HG02970 (cell line): Measurements from ENCODE around the gene ASCL5.
"Not testable (repeated sequence)": the region's sequence is repeated elsewhere in the genome, so short reads cannot be mapped to it uniquely, and the experiment has no call there.

Experiments used
- ATAC-seq: cut with Tn5 transposase; IDR thresholded peaks from one replicate; pipeline ENCODE4 v1.9.1; 2021; ENCODE audit warnings: mild to moderate bottlenecking, moderate library complexity, moderate number of reproducible peaks; ENCODE audit not compliant: unreplicated experiment, low FRiP score

Gene ASCL5, protein sequence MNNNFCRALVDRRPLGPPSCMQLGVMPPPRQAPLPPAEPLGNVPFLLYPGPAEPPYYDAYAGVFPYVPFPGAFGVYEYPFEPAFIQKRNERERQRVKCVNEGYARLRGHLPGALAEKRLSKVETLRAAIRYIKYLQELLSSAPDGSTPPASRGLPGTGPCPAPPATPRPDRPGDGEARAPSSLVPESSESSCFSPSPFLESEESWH

GRCh38 chr1:201126832-201127754 is at the start of gene ASCL5:
Gene ASCL5, minus strand, starts transcription at chr1:201127184. Its CDS starts 11,812 bp downstream, at chr1:201115372.
- ATAC-seq: no peak

GRCh38 chr1:201175820-201176500 is 49.0 kb upstream of the ASCL5 start:
- ATAC-seq: no peak

DNA sequence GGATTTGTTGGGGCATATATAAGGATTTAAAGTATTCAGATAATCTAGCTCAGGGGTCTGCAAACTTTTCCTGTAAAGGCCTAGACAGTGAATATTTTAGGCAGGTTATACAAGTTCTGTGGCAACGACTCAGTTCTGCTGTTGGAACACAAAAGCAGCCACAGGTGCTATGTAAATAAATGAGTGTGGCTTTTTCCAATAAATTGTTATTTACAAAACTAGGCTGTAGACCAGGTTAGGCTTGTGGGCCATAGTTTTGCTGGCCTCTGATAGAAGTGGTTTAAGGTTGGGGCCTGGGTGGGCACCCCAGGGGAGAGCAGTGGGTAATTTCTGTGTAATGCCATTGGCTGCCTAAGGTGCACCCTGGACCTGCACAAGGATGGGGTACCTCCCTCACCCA is 46.8 kb upstream of the ASCL5 start:
- ATAC-seq: no peak

DNA sequence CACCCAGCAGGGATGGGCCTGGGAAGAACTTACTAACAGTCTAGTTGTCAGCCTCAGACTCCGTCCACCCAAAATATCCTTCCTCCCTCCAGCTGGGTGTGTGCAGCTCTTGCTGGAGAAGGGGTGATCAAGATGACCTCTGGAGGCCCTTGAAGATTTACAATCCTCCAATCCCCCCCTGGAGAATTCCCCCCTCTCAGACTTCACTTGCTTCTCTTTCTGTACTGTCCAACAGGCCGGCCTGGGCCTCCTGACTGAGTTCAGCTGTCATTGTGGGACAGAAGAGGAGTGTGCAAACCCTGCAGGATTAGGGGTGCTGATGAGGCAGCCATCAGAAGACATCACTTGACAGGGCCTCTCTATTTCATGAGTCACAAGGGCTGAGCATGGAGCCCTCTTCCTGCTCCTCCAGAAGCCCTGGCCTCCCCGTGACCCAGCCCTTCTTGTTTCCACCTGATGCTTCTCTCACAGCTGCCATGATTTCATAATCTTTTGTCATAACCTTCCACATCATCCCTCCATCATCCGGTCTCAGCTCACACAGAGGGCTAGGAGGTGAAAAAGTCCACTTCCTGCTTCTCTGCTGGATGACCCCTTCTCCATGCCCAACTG is 46.1 kb upstream of the ASCL5 start:
- ATAC-seq: no peak

GRCh38 chr1:201172326-201172725 is 45.3 kb upstream of the ASCL5 start:
- no peak for ATAC-seq

DNA sequence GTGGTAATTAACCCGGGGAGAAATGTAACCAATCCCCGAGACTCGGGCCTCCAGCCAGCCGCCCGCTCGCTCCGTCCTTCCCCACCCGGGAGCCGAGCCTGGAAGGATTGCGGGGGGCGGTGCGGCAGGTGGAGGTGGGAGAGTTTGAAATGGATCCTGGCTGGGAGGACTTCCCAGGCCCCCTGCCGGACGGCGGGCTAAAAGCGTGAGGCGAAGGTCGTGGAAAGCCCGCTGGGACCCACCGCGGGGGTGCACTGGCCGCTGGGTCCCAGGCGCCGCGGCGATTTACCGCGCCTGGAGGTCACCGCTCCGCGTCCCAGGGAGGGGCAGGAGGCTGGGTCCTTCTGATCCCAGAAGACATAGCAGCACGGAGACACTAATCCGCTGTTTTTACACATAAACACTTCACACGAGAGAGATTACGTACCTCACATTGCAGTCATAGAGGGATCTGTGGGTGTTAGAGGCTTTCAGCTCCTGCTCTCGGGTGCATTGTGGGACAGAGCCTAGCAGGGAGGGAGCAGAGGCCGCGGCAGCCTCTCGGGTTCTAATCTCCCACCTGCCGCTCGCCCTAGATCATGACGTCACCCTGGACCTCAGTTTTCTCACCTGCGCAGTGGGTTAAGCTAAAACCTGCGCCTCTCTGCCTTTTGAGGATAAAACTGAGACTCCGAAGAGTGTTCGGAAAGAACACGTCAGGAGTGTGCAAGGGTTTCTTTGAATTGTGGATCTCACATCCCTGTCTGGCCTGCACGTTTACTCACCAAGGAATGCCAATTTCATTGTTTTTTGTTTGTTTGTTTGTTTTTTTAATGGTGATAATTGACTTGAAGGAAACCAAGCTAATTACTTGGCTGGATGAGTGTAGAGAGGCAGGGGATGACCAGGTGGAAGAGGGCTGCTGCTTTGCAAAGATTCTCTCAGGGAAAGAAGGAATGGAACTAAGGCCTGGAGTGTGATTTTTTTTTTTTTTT is 44.4 kb upstream of the ASCL5 start:
- ATAC-seq: peak; percentile 11

GRCh38 chr1:201170533-201171062 is 43.6 kb upstream of the ASCL5 start:
- peak; percentile 88 for ATAC-seq

DNA sequence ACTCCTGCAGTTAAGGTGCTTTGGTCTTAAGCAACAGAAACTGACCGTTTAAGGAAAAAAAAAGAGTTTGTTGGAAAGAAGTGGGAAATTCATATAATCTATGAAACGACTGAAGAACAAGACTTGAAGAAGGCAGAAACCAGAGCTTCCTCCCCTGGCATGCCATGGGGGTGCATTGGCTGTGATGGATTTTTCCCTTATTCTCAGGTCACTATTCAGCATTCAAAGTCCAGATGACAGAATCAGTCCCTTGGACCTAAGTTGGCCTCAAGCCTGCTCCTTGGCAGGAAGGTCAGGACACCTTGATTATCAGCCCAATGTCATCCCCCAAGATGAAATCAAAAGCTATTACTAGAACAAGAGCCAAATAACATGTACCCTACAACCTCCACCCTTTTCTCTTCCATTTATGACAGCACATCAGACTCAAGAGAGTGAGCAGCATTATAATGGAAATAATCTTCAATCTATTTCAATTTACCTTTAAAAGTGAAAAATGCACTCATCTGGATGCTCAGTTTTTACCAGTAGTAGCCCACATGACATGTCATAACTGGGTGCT is 43.1 kb upstream of the ASCL5 start:
- no peak for ATAC-seq

DNA sequence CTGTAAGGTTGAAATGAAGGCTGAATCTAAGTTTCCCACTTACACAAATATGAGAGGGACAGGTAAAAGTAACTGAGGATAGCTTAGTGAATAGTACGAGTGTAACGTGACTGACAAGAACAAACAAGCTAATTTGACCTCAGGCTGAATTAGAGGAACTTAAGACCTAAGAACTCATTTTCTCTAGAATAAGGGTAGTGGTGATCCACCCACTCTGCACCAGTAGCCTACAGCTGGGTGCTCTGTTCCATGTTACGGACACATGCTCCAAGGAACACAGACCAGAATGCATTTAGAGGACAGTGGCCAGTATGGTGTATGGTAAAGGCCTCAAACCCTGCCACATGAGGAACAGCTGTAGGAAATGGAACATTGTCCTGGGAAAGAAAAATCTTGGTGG is 42.2 kb upstream of the ASCL5 start:
- no peak for ATAC-seq

DNA sequence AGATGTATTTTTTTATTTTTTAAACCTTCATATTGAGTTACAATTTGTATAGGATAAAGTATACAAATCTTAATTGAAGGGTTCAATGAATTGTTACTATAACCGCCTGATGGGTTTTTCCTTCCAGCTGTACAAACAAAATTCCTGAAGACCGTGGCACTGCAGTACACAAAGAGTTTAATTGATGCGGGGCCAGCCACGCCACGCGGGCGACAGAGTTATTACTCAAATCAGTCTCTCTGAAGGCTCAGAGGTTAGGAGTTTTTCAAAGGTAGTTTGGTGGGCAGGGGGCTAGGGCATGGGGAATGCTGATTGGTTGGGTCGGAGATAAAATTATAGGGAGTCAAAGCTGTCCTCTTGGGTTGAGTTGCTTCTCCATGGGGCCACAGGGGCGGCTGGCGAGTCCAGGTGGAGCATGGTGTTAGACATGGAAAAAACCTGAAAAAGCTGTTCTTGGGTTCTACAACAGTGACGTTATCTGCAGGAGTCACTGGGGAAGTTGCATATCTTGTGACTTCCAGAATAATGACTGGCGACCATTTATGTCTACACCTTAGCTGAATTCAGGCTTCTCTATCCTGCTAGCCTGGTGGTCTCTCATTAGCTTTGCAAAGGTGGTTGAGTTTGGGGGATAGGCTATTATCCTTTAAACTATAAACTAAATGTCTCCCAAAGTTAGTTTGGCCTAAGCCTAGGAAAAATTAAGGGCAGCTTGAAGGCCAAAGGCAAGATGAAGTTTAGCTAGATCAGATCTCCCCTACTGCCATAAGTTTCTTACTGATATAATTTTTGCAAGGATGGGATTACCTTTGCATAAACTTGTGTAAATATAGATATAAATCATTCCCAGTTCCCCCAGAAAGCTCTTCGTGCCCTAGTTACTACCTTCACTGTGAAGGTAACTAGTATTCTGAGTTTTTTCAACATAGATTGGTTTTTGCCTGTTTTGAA is 40.3 kb upstream of the ASCL5 start:
- no peak for ATAC-seq

- no peak for ATAC-seq
Measured at GRCh38 chr1:201164645-201165044, 37.7 kb upstream of the ASCL5 start.

DNA sequence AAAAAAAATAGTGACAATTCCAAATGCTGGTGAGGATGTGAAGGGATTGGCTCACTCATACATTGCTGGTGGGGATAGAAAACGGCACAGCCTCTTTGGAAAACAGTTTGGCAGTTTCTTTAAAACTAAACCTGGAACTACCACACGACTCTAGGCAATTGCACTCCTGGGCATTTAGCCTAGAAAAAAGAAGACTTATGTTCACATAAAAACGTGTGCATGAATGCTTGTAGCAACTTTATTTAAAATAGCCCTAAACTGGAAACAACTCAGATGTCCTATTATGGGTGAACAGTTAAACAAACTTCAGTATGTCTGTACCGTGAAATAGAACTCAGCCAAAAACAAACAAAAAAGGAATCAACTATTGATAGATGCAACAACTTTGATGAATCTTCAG is 36.7 kb upstream of the ASCL5 start:
- ATAC-seq: no peak

DNA sequence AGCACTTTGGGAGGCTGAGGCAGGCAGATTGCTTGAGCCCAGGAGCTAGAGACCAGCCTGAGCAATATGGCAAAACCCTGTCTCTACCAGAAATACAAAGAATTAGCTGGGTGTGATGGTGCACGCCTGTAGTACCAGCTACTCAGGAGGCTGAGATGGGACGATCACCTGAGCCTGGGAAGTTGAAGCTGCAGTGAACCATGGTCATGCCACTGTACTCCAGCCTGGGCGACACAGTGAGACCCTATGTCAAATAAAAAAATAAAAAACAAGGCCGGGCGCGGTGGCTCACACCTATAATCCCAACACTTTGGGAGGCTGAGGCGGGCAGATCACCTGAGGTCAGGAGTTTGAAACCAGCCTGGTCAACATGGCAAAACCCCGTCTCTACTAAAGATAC is 36.1 kb upstream of the ASCL5 start:
- ATAC-seq: not testable (repeated sequence)

DNA sequence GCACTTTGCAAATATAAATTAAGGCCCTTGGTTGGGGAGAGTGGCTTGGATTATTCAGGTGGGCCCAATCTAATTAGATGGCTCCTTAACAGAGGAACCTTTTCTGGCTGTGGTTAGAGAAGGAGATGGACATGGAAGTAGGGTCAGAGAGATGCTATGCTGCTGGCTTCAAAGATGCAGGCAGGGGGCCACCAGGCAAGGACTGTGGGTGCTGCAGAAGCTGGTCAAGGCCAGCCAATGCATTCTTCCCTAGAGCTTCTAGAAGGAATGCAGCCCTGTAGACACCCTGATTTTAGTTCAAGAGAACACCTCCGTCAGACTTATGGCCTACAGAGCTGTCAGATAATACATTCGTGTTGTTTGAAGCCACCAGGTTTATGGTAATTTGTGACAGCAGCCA is 31.0 kb upstream of the ASCL5 start:
- no peak for ATAC-seq

GRCh38 chr1:201156819-201157218 is 29.8 kb upstream of the ASCL5 start:
- no peak for ATAC-seq

GRCh38 chr1:201156346-201156745 is 29.4 kb upstream of the ASCL5 start:
- no peak for ATAC-seq

- ATAC-seq: no peak
Measured at GRCh38 chr1:201155354-201155753, 28.4 kb upstream of the ASCL5 start.
